Stimulated activated CD4-positive, alpha-beta T cell treated with anti-CD3 and anti-CD28 coated beads, Interleukin-2, amount 100 ng/mL, for 48 hours (primary cell): ENCODE results near the gene RIOX2.

ENCODE experiments used
- DNase-seq, 2 donors: peaks; one replicate each; pipeline ENCODE4 v3.0.0-alpha.2; 2020

RIOX2 gene

DNA sequence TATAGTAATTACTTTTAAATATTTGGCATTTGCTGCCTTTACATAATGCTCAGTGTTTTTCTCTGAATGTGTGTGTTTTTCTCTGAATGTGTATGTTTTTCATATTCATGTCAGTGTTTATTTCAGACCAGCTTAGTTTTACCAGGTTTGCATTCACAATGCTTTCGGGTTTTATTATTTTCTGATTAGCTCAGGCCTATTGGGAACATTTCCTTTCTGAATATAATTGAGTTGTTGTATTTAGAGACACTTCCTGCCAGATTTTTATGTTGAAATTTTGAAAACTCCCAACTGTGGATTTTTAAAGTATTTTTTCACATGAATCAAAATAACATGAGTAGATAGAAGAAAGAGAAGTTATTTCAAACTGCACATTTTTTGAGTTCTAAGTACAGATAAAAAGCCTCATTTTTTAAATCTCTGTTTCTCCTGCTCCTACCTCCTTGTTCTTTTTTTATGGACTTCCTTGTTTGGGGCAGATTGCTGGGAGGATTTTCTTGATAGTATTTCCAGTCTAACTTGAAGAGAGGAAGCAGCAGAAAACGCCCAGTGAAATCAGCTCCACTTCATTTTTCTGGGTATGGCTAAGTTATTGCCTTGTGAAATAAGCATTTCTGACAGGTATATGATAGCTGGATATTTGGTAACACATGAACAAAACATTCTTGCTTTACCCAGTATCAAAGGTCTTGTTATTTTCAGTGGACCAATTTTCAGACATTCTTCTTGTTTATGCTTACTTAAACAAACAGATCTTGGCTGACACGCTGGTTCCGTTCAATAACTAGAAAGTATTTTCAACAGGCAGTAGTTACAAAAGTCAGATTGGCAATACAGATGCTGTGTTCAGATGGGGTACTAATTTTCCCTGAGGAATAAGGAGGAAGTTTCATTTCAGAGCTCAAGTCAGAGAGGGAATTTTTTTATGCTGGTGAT, 70.7 kb downstream of the RIOX2 start:
- DNase-seq: no peak

DNA sequence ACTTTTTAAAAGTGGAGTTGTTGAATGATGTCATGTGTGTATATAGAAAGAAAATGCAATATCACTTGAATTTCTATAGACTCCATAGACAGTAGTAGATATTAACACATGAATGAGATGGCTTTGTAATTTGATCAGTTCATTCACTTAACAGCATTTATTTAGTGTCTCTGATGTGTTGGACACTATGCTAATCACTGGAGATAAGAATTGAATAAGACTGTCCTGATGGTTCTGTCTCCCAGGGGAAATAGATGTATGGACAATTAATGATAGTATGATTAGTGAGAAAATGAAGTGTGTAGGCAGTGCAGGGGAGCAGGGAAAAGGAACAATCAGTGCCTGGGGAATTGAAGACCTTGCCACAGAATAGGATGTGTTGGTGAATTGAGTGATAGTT, 72.9 kb downstream of the RIOX2 start:
- DNase-seq: no peak

DNA sequence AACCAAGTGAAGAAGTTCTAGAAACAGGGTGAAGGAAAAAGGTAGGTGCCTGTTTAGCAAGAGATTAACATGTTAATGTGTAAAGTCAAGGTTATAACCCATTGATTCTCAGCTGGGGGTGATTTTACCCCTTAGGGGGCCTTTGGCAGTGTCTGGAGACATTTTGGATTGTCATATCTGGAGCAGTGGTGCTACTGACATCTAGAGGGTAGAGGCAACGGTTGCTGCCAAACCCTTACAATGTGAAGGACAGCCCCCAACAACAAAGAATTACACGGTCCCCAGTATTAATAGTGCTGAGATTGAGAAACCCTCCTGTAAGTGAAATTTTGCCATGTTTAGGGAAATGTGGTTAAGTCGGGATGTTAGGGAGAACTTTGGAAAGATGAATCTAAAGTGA, 75.7 kb downstream of the RIOX2 start:
- no peak for DNase-seq

DNA sequence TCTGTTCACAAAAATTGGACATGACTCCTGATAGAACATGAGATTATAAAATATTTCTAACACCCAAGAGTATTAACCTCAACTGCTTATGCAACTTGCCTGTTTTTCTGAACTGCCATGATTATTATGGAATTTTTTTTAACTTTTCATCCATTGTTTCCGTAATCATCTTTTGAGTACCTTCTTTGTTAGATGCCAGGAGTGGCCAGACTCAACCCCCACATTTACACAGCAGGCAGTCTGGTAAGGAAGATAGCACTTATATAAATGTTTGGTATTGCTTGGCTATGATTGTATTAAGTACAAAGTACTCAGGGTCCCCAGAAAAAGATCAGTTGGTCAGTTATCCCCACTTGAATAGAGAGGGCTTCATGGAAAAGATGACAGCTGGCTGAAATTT, 76.1 kb downstream of the RIOX2 start:
- no peak for DNase-seq

DNA sequence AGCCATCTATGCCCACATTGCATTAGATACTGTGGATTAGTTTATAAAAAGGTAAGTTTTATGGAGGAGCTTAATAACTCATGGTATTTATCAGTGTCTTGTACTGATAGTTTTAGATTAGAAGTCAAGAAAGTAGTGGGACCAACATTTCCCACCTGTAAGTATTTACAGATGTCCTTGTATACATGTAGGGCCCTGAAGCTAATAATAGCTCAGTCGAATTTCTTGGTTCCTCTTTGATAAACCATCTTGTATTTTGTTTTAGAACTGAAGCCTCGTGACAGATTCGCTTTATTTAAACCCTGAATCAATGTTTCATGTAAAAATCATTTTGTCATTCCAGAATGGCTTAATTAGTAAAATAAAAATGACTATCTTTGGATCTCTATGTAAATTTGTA, 77.0 kb downstream of the RIOX2 start:
- DNase-seq: no peak

DNA sequence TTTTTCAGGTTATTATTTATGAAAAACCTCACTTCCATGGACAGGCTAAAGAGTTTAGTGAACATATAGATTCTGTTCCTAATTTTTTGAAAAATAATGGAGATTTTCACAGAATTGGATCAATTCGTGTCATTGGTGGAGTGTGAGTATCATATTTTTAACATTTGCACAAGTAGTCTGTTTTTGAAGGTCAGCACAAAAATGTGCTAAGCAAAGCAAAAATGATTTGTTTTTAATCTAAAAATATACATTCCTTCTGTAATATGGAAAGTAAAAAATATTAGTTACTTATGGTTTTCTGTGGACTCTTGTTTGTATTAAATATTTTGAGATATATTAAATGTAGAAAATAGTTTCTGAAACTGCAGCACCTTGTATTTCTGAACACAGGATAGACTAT, 79.4 kb downstream of the RIOX2 start:
- no peak for DNase-seq
